Pancreas (tissue), 10 donors: Measurements from ENCODE around the gene RERE. TPM values are rescaled to one million over a fixed set of nuclear protein-coding genes. Genes with fewer than 3 reads are reported as not detected.

Experiments used
- ATAC-seq, 4 donors: fragments of 200-7000 bp; cut with Tn5 transposase; one replicate each; pipeline versions ENCODE4 v1.8.0 to v1.9.1; 2020; ENCODE audit warnings: mild to moderate bottlenecking in 4 of 4, moderate library complexity in 4 of 4
- DNase-seq, 6 donors: peaks; one replicate each; pipeline ENCODE4 v3.0.0-alpha.2; 2020
- FAIRE-seq: peaks from 2 replicates; lab custom pipeline; 2012; peaks lifted over from hg19 to GRCh38; lab: Jason Lieb, UNC
- H3K27ac ChIP-seq, 4 donors: fragments of 200-600 bp; sonication (generic); 1 replicate in 3 of 4; 2 replicates in 1 of 4; pipeline versions ENCODE4 v1.5.0 to v1.8.0; 2020
- H3K27me3 ChIP-seq, 4 donors: fragments of 200-600 bp; one replicate each; pipeline ENCODE4 v1.8.0; 2021
- H3K36me3 ChIP-seq, 3 donors: fragments of 200-600 bp; sonication (generic) in 1 of 3; one replicate each; pipeline versions ENCODE4 v1.5.0 to v1.8.0; 2020 to 2021
- H3K4me1 ChIP-seq, 3 donors: fragments of 200-600 bp; one replicate each; pipeline ENCODE4 v1.8.0; 2021
- H3K4me3 ChIP-seq, 4 donors: fragments of 200-600 bp; sonication (generic) in 2 of 4; one replicate each; pipeline versions ENCODE4 v1.5.0 to v1.8.0; 2020 to 2021
- H3K9me3 ChIP-seq, 4 donors: fragments of 200-600 bp; one replicate each; pipeline ENCODE4 v1.8.0; 2021
- CTCF ChIP-seq, 4 donors: fragments of 200-600 bp; sonication (generic) in 3 of 4; IDR thresholded peaks; one replicate each; pipeline versions ENCODE4 v1.5.0 to v1.8.0; 2021; ENCODE audit warnings: antibody characterized with exemption in 4 of 4
- WGBS, 2 donors: extraction: QIAGEN DNeasy Blood & Tissue Kit; methylation state at CpG; one replicate each; pipeline ENCODE4 v1.1.7; 2013; 5-methylcytosine and 5-hydroxymethylcytosine counted together
- intact Hi-C, 3 donors: fragments of 100-400 bp; cut with DNase I; formaldehyde crosslinking; loops; one replicate each; pipeline versions ENCODE4 v1.11.1 to v1.14.2; 2022
- polyA plus RNA-seq, 2 donors: library from polyadenylated mRNA; stranded (reverse); fragments of 200-250 nt; gene quantifications; one replicate each; pipeline ENCODE4 v1.2.3, GENCODE V29; 2013
- total RNA-seq, 6 donors: library from RNA; stranded (reverse); fragmentation: NEBNext Ultra II Directional in 4 of 6; extraction: Animal tissue kit (Norgen Biotek cat#: 25700) in 4 of 6; gene quantifications; one replicate each; pipeline versions ENCODE4 v1.2.1 to v1.2.4, GENCODE V29; 2021 to 2023
- donor health status: healthy with polysubstance abuse.
- donor health status: DM: no; HTN: no; CAD: no; lungs with moderate emphysema.
- donor health status: DM: no; HTN: no; CAD: no.
- donor health status: control.
- donor health status: control.
- donor health status: Bipolar disorder and iron deficiency.
- donor health status: DM: yes; HTN: yes; CAD: no.
- donor health status: DM: no; HTN: no; CAD: no.
- donor health status: DM: no; HTN: no; CAD: no.
- donor health status: DM: yes; HTN: yes; CAD: no.

Gene RERE
- total and polyA plus RNA-seq, 8 donors: 27.0 to 76.7 (median 50.7) TPM

GRCh38 chr1:8352471-8352845 is 465.0 kb downstream of the RERE start:
- TF ChIP-seq CTCF (IDR thresholded peaks at IDR 0.05): no peak
- Histone ChIP-seq H3K4me3 (no peak overlapping the region), H3K4me1 (no peaks in the 10 kb centered on the region), H3K9me3 (no peaks in the 10 kb centered on the region), H3K36me3 (peaks cover 0 to 40% (median 14%) of the 10 kb centered on the region in 3 donors), H3K27me3 (no peaks in the 10 kb centered on the region), H3K27ac (no peak overlapping the region)
- intact Hi-C loops: loop anchor here in 1 of 3 donors (5.0 kb wide), 1 partner anchor 370 kb away; no protein-coding TSS in a partner anchor
- 60 to 62% methylated on average over 15 of the region's 15 CpGs for WGBS, 2 donors
- FAIRE-seq (no peak), ATAC-seq (no peak), DNase-seq (no peak)

GRCh38 chr1:8351693-8352470 is 465.6 kb downstream of the RERE start:
- Histone ChIP-seq H3K4me1 (no peaks in the 10 kb centered on the region), H3K27me3 (no peaks in the 10 kb centered on the region), H3K4me3 (no peak overlapping the region), H3K36me3 (peaks cover 0 to 34% (median 9%) of the 10 kb centered on the region in 3 donors), H3K9me3 (no peaks in the 10 kb centered on the region), H3K27ac (no peak overlapping the region)
- FAIRE-seq (no peak), ATAC-seq (peak; percentile 15 to 36 (median 30)), DNase-seq (peak in 1 of 6 donors; percentile 72)
- WGBS, 2 donors: 67 to 73% methylated on average over 13 of the region's 13 CpGs
- intact Hi-C loops: loop anchor here in 1 of 3 donors (5.0 kb wide), 1 partner anchor 370 kb away; no protein-coding TSS in a partner anchor
- TF ChIP-seq CTCF (IDR thresholded peaks at IDR 0.05): peak in 3 of 4 donors; percentile 22 to 39 (median 34)

- TF ChIP-seq CTCF (IDR thresholded peaks at IDR 0.05): no peak
- ATAC-seq (peak in 1 of 4 donors; percentile 2), DNase-seq (peak in 1 of 6 donors; percentile 69), FAIRE-seq (no peak)
- H3K9me3 ChIP-seq: no peaks in the 10 kb centered on the region
- no peaks in the 10 kb centered on the region for H3K4me1 ChIP-seq
- H3K27me3 ChIP-seq: no peaks in the 10 kb centered on the region
- H3K4me3 ChIP-seq: no peak overlapping the region
- H3K27ac ChIP-seq: no peak overlapping the region
- WGBS, 2 donors: 77 to 86% methylated on average over 24 of the region's 24 CpGs
- peaks cover 0 to 27% (median 5%) of the 10 kb centered on the region in 3 donors for H3K36me3 ChIP-seq
- intact Hi-C loops: loop anchor here in 1 of 3 donors (5.0 kb wide), 1 partner anchor 369 kb away; no protein-coding TSS in a partner anchor
These were observed 466.3 kb downstream of the RERE start for GRCh38 chr1:8350914-8351684.

- H3K36me3 ChIP-seq: peaks cover 0 to 15% (median 0%) of the 10 kb centered on the region in 3 donors
- ATAC-seq (peak in 1 of 4 donors; percentile 6), FAIRE-seq (no peak), DNase-seq (peak in 1 of 6 donors; percentile 67)
- no peak overlapping the region for H3K4me3 ChIP-seq
- H3K27ac ChIP-seq: no peak overlapping the region
- no peaks in the 10 kb centered on the region for H3K4me1 ChIP-seq
- WGBS, 2 donors: 35 to 40% methylated on average over 14 of the region's 14 CpGs
- intact Hi-C loops: loop anchor here in 2 of 3 donors (5.0 to 10.0 kb wide), 2 partner anchors 368 to 675 kb away; no protein-coding TSS in a partner anchor
- no peaks in the 10 kb centered on the region for H3K27me3 ChIP-seq
- no peak for TF ChIP-seq CTCF (IDR thresholded peaks at IDR 0.05)
- H3K9me3 ChIP-seq: no peaks in the 10 kb centered on the region
These were observed 467.5 kb downstream of the RERE start for GRCh38 chr1:8349961-8350360.
